ENCODE data around the gene ATP5F1A.
"Not testable (repeated sequence)": the region's sequence is repeated elsewhere in the genome, so short reads cannot be mapped to it uniquely, and the experiment has no call there.

The ATP5F1A gene

DNA sequence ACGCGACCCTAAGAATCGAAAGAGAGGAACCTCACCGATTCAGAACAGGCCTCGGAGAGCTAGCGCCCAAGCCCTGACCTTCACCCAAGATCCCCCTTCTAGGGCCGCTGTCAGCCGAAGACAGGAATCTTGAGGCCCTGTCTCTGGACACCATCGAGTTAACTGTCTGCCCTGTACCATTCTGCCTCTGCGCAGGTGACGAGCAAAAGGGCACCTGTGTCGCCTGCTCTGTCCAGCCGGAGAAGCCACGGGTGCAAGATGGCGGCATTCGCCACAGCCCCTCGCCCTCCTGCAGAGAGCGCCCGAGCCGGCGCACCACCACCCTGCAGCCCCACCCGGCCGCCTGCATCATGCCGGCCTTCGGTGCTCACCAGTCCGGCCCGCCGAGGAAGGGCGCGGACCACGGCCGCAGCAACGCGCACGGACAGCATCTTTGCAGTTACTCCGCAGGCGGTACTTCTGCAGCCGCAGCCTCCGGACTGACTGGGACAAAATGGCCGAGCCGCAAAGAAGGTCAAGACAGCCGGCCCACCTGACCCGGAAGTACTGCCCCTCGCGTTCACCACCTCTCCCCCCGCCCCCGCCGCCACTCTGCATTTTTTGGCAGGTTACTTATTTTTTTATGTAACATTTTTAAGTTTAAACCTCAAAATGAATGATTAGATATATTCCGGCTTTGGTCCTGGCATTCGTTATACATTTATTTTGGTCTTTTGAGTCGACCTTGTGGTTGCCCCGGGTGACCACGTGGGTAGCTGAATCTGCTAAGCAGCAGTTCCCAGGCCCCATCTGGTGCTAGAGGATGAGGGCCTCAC, at the start of gene ATP5F1A:
TSS of gene ATP5F1A (minus strand) at position 496 of the 815 bp plus-strand sequence. CDS start at position 431, 65 bp downstream.
- DNase-seq (ENCODE audit: low spot score) = peak; percentile 60

GRCh38 chr18:46141199-46141598, 43.1 kb upstream of the ATP5F1A start:
- DNase-seq (ENCODE audit: low spot score) = no peak

DNA sequence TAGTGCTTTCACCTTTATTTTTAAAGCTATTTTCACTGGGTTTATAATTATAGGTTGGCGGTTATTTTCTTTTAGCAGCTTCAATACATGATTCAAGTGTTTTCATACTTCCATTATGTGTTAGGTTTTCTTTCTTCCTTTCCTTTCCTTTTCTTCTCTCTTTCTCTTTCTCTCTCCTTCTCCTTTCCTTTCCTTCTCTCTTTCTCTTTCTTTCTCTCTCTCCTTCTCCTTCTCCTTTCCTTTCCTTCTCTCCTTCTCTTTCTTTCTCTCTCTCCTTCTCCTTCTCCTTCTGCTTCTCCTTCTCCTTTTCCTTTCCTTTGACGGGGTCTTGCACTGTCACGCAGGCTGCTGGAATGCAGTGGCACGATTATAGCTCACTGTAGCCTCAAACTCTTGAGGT, 42.1 kb upstream of the ATP5F1A start:
- DNase-seq (ENCODE audit: low spot score) = no peak

DNA sequence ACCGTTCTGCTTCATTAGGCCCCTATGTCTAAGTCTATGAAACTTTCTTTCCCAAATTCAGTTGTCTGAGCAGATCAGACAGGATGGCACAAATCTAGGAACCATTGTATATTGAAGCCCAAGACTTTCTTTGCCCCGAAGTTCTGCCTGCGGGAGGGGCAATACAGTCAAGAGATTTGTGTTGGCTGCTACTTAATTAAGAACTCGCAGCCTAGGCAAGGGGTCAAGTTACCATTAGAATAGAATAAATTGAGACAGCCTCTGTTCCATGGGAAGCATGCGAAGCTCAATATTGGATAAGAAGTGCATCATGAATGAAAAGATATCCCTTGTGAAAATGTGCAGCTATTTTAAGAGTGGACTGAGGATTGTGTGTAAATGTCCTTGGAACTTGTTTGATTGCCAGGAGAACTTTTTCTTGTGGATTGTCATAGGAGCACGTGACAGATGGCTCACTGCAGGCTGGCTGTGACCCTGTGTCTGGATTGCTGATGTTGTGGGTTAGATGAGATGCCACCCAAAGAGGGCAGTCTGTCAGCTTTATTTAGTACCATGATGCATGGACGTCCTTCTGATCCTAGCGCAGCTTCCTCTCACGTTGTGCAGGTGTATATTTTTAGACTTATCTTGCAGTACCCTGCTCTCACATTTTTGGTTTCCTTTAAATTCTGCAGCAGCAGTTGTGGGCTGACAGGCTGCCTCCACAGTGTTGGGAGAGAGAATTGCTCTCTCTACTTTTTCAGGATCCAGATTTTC, 37.0 kb upstream of the ATP5F1A start:
- DNase-seq (ENCODE audit: low spot score) = no peak

DNA sequence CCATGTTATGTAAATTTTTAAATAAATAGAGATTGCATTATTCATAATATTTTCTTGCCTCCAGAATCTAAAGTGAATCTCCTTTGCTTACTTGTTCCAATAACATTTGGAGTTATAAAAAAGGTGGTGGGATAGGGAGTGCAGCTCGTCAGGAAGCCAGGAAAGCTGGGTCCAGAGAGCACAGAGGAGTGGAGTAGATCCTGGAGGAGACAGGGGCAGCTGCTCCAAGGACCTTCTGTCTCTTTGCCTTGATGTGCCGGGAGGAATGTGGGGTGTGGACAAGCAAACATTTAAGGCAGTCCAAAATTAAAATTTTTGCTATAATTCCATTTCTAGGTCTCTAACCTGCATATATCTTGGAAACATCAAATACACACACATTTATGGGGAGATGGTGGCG, 35.4 kb upstream of the ATP5F1A start:
- DNase-seq (ENCODE audit: low spot score) = no peak

DNA sequence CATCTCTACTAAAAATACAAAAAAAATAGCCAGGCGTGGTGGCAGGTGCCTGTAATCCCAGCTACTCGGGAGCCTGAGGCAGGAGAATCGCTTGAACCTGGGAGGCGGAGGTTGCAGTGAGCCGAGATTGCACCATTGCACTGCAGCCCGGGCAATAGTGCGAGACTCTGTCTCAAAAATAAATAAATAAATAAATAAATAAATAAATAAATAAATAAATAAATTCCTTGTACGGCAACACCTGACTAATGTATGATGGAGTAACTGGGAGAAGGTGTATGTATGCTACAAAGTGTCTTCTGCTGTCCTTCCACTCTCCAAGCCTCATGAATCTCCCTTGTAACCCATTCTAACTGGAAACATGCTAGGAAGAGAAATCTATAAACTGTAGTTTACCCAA, 32.5 kb upstream of the ATP5F1A start:
- not testable (repeated sequence) for DNase-seq (ENCODE audit: low spot score)

DNA sequence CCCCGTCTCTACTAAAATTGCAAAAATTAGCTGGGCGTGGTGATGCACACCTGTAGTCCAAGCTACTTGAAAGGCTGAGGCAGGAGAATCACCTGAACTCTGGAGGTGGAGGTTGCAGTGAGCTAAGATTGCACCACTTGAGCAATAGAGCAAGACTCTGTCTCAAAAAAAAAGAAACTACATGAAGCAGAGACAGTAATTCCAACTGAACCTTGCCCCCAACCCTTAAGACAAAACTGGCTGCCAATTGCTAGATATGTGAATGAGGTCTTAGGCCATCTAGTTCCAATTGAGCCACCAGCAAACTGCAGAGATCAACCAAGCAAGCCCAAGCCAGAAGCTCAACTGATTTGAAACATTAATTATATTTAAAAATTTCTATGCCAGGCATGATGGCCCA, 32.0 kb upstream of the ATP5F1A start:
- no peak for DNase-seq (ENCODE audit: low spot score)

- DNase-seq (ENCODE audit: low spot score) = not testable (repeated sequence)
Measured at GRCh38 chr18:46126625-46127024, 28.5 kb upstream of the ATP5F1A start.

DNA sequence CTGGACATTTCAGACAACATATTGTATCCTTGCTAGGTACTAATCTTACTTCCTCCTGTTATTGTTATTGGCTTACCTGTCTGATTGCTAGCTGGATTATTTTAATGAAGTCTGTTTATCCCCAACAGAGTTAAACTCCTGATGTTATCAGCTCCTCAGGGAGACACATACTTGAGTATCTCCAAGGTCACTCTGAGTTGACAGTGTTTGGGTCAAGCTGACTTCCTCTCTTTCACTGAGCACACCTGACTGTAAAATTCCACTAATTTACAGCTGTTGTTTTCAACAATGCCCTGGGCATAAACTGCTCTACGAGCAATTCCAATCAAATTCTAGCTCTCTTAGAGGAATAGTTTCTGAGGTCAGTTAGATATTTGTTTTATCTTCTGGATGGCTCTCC, 15.7 kb upstream of the ATP5F1A start:
- no peak for DNase-seq (ENCODE audit: low spot score)

GRCh38 chr18:46110406-46110805, 12.3 kb upstream of the ATP5F1A start:
- no peak for DNase-seq (ENCODE audit: low spot score)

- no peak for DNase-seq (ENCODE audit: low spot score)
Measured at GRCh38 chr18:46109386-46109785, 11.3 kb upstream of the ATP5F1A start.

DNA sequence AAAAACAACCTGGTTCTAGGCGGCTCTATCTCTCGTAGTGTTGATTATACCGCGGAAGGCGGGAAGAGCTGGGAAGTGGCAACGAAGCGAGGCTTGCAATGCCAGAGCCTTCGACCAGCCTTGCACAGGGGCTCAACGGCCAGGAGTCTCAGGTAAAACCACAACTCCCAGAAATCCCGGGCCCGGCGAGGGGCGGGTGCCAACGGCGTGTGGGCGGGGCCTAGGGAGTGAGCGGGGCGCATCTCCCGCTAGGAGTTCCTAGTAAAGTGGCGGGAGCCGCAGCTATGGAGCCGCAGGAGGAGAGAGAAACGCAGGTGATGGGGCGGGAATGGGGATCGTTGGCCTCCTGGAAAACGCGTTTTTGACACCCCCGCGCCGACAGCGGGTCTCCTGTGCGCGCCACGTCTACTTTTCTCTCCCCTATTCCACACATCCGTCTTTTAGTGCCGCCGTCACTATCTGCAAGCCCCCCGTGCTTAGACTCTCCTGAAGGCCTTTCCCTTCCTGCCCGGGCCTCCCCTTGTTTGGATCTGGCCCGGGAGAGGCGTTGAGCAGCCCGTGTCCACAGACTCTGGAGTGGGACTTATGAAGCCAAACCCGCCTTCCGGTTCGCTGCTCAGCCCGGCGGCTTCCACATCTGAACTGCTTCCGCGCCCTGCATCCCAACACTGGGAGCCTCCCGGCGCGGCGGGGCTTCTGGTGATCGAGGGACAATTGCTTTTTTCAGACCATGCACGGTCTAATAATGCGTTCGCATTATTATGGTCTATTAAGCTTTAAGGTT, 6.2 kb upstream of the ATP5F1A start, which contains the start of gene HAUS1:
TSS of gene HAUS1 (plus strand) at position 258 of the 784 bp plus-strand sequence. CDS start at position 285, 27 bp downstream.
- peak; percentile 79 for DNase-seq (ENCODE audit: low spot score)

GRCh38 chr18:46099463-46099862, 1.4 kb upstream of the ATP5F1A start:
- DNase-seq (ENCODE audit: low spot score) = no peak

GRCh38 chr18:46098616-46098933, 479 bp upstream of the ATP5F1A start:
- DNase-seq (ENCODE audit: low spot score) = no peak

DNA sequence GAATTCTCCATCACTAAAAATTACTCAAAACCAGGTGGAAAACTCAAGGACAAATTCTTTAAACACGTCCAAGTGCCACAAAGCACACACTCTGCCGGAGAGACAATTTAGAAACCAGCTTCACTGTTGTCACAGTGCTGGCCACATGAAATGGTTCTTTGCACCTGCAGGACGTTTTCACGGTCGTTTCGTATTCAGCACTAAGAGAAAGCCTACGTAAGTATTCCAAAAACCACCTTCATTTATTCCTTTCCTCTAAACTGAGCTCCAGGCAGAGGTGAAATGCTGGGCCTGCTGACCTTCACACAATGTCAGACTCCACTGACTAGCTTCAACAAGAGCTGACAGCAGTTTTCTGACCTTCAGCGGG, 680 bp downstream of the ATP5F1A start:
- DNase-seq (ENCODE audit: low spot score) = no peak

- DNase-seq (ENCODE audit: low spot score) = no peak
Measured at GRCh38 chr18:46096651-46097300, 1.3 kb downstream of the ATP5F1A start.

DNA sequence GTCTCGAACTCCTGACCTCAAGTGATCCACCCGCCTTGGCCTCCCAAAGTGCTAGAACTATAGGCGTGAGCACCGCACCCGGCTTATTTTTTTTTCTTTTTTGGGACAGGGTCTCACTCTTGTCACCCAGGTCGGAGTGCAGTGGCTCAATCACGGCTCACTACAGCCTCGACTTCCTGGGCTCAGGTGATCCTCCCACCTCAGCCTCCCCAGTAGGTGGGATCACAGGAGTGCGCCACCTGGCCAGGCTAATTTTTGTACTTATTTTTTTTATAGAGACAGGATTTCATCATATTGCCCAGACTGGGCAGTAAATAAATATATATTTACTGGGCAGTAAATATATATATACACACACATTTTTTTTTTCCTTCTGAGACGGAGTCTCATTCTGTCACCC, 2.6 kb downstream of the ATP5F1A start:
- no peak for DNase-seq (ENCODE audit: low spot score)

DNA sequence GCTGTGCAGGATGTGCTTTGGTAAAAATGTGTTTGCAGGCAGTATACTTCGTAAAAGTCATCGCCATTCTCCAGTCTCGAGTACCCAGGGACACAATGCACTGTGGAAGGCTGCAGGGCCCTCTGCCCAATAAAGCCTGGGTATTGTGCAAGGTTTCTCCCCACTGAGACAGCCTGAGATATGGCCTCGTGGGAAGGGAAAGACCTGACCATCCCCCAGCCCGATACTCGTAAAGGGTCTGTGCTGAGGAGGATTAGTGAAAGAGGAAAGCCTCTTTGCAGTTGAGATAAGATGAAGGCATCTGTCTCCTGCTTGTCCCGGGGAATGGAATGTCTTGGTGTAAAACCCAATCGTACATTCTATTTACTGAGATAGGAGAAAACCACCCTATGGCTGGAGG, 9.6 kb downstream of the ATP5F1A start:
- DNase-seq (ENCODE audit: low spot score) = not testable (repeated sequence)

DNA sequence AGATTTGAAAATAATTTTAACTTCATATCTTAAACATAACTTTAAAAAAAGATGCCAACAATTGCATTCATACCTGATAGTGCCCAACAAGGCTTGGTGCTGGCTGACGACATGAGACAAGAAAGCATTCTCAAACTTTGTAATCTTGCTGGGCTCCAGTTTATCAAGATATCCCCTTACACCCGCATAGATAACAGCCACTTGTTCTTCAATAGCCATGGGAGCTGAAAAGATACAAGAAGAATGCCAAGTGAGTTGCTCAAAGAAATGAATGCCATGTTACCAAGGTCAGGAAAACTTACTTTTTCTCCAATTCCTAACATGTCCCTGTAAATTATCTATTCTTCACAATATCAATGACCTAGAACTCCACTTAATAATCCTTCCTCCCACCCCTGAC, 13.7 kb downstream of the ATP5F1A start:
- DNase-seq (ENCODE audit: low spot score) = no peak

DNA sequence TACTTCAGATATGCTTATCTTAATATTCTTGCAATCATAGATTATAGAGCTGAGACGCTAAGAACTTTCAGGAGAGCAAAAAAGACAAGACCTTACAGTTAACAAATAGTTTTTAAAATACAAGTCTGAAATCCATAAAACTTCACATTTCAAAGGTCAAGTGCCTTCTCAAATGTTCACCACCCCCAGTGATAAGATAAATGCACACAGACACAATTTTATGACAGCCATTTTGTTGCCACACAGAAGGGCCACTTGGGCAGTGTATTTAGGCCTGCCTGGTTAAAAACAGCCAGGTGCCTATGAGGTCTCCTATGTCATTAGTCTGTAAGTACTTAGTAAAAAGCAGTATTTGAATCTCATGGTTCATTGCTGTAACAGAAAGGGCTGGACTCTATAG, 17.9 kb downstream of the ATP5F1A start:
- no peak for DNase-seq (ENCODE audit: low spot score)

DNA sequence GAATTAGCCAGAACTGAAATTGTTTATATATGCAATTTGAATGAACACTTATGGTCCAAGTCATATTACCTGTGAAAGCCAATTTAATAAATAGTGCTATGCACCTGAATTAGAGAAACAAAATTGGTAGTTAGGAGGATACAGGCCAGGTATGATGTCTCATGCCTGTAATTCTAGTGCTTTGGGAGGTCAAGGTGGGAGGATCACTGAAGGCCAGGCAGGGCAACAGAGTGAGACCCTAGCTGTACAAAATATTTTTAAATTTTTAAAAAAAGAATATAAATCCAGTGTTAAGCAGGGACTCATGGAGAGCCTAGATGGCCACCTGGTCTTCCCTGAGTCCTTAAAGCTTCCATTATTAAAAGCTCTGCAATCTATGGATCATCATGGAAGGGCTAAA, 18.8 kb downstream of the ATP5F1A start:
- no peak for DNase-seq (ENCODE audit: low spot score)

All from HuH-7.5 (cell line).